ENCODE data around the gene SRGAP2B.
"Not testable (repeated sequence)": the region's sequence is repeated elsewhere in the genome, so short reads cannot be mapped to it uniquely, and the experiment has no call there.

DNA sequence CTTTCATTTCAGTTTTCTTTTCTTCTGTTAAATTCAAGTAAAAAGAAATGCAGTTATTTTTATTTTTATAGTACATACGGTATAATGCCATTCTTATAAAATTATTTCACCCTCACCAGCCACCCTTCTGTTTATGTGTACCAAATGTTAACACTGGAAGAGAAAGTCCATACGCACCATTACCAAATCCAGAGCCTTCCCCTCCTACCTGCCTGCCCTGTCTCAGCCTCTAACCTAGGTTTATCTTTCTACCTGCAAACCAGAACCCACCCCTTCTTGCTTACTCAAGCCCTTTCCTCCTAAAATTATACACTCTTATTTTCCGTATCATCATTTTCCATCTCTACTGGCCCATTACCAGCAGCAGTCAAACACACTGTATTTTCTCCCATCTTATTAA is 84.5 kb downstream of the SRGAP2B start:
- TF ChIP-seq, protein P1, sequence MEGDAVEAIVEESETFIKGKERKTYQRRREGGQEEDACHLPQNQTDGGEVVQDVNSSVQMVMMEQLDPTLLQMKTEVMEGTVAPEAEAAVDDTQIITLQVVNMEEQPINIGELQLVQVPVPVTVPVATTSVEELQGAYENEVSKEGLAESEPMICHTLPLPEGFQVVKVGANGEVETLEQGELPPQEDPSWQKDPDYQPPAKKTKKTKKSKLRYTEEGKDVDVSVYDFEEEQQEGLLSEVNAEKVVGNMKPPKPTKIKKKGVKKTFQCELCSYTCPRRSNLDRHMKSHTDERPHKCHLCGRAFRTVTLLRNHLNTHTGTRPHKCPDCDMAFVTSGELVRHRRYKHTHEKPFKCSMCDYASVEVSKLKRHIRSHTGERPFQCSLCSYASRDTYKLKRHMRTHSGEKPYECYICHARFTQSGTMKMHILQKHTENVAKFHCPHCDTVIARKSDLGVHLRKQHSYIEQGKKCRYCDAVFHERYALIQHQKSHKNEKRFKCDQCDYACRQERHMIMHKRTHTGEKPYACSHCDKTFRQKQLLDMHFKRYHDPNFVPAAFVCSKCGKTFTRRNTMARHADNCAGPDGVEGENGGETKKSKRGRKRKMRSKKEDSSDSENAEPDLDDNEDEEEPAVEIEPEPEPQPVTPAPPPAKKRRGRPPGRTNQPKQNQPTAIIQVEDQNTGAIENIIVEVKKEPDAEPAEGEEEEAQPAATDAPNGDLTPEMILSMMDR (IDR thresholded peaks at IDR 0.05) = not testable (repeated sequence)
- not testable (repeated sequence) for TF ChIP-seq POLR2A (IDR thresholded peaks at IDR 0.05)
